Measurements from ENCODE around the gene SLIT1.

- TF ChIP-seq CTCF (conservative IDR thresholded peaks at IDR 0.05; ENCODE audit: low read length) (no peak), EZH2phosphoT487 (IDR thresholded peaks at IDR 0.05; ENCODE audit: borderline replicate concordance, low read depth, low read length) (no peak)
Observed at GRCh38 chr10:97029271-97029670, 156.5 kb downstream of the SLIT1 start.
